HepG2 (cell line): ENCODE measurements around the gene GALNT10. TPM values are rescaled to one million over a fixed set of nuclear protein-coding genes. Genes with fewer than 3 reads are reported as not detected.
A peak's percentile ranks its signal among the peaks of the same experiment; 100 is the strongest.

Source experiments
- ARID2 ChIP-seq: sonication (generic); formaldehyde crosslinking; IDR thresholded peaks from 2 replicates; pipeline ENCODE4 v1.8.1; 2022; ENCODE audit warnings: mild to moderate bottlenecking, missing genetic modification reagents, borderline replicate concordance
- ARNT2 ChIP-seq: sonication (generic); formaldehyde crosslinking; IDR thresholded peaks from 2 replicates; pipeline ENCODE4 v1.8.0; 2022; ENCODE audit warnings: mild to moderate bottlenecking, low read depth, missing genetic modification reagents, moderate library complexity
- ELK4 ChIP-seq: sonication (generic); formaldehyde crosslinking; IDR thresholded peaks from 2 replicates; pipeline ENCODE4 v1.9.0; 2021; ENCODE audit warnings: missing genetic modification reagents, borderline replicate concordance
- ERF ChIP-seq: IDR thresholded peaks from 2 replicates; pipeline ENCODE4 v1.6.1; 2018; ENCODE audit warnings: missing biosample characterization, missing genetic modification reagents
- GATA4 ChIP-seq: sonication (generic); IDR thresholded peaks from 2 replicates; pipeline ENCODE4 v1.6.1; 2016; ENCODE audit warnings: antibody characterized with exemption, low read depth, borderline replicate concordance
- HDAC1 ChIP-seq: sonication (generic); formaldehyde crosslinking; IDR thresholded peaks from 2 replicates; pipeline ENCODE4 v1.5.1; 2020; ENCODE audit warnings: mild to moderate bottlenecking, missing genetic modification reagents
- MAFK ChIP-seq, 2 experiments: IDR thresholded peaks in 1 of 2; conservative IDR thresholded peaks in 1 of 2; 2 replicates each; pipeline ENCODE4 v1.6.1; 2011; ENCODE audit warnings: improper control_type of control experiment in 2 of 2, low read length in 2 of 2
- MBNL3 ChIP-seq: fragments of 250-450 bp; sonication (Bioruptor Pico); conservative IDR thresholded peaks from 2 replicates; pipeline ENCODE4 v1.8.0; 2022; ENCODE audit warnings: mild to moderate bottlenecking, inconsistent platforms
- PHF5A ChIP-seq: IDR thresholded peaks from one replicate; pipeline ENCODE4 v1.6.1; 2018; ENCODE audit warnings: low read depth, missing genetic modification reagents; ENCODE audit not compliant: unreplicated experiment
- PRMT3 ChIP-seq: sonication (generic); formaldehyde crosslinking; IDR thresholded peaks from 2 replicates; pipeline ENCODE4 v1.8.1; 2022; ENCODE audit warnings: low read depth, mild to moderate bottlenecking, moderate library complexity, missing genetic modification reagents, borderline replicate concordance
- SAP130 ChIP-seq: IDR thresholded peaks from 2 replicates; pipeline ENCODE4 v1.6.1; 2016; ENCODE audit warnings: low read depth
- SIX4 ChIP-seq: sonication (generic); formaldehyde crosslinking; IDR thresholded peaks from 2 replicates; pipeline ENCODE4 v1.4.0; 2020; ENCODE audit warnings: missing genetic modification reagents
- SKI ChIP-seq: fragments of 450-650 bp; IDR thresholded peaks from one replicate; pipeline ENCODE4 v1.6.1; 2018; ENCODE audit warnings: mild to moderate bottlenecking; ENCODE audit not compliant: partially characterized antibody
- SP2 ChIP-seq: sonication (generic); formaldehyde crosslinking; IDR thresholded peaks from 2 replicates; pipeline ENCODE4 v1.5.1; 2020; ENCODE audit warnings: mild to moderate bottlenecking, missing genetic modification reagents
- SPEN ChIP-seq: sonication (generic); formaldehyde crosslinking; IDR thresholded peaks from 2 replicates; pipeline ENCODE4 v1.5.1; 2020; ENCODE audit warnings: low read depth, mild to moderate bottlenecking, missing genetic modification reagents
- SRSF1 ChIP-seq: fragments of 200-400 bp; formaldehyde crosslinking; optimal IDR thresholded peaks from 2 replicates; pipeline ENCODE3; 2017; ENCODE audit warnings: mild to moderate bottlenecking, low read depth, low read length, moderate library complexity
- SRY ChIP-seq: sonication (generic); formaldehyde crosslinking; IDR thresholded peaks from 2 replicates; pipeline ENCODE4 v1.8.0; 2022; ENCODE audit warnings: mild to moderate bottlenecking, missing genetic modification reagents
- ZNF619 ChIP-seq: sonication (generic); formaldehyde crosslinking; IDR thresholded peaks from 2 replicates; pipeline ENCODE4 v1.4.0; 2020; ENCODE audit warnings: mild to moderate bottlenecking, missing genetic modification reagents
- ZNF761 ChIP-seq: sonication (generic); formaldehyde crosslinking; conservative IDR thresholded peaks from 2 replicates; pipeline ENCODE4 v1.4.0; 2020; ENCODE audit warnings: mild to moderate bottlenecking, missing genetic modification reagents
- ZNF83 ChIP-seq: sonication (generic); formaldehyde crosslinking; IDR thresholded peaks from 2 replicates; pipeline ENCODE4 v1.4.0; 2020; ENCODE audit warnings: missing genetic modification reagents, mild to moderate bottlenecking, borderline replicate concordance
- ZNF850 ChIP-seq: sonication (generic); formaldehyde crosslinking; conservative IDR thresholded peaks from 2 replicates; pipeline ENCODE4 v1.9.0; 2021; ENCODE audit warnings: mild to moderate bottlenecking, missing genetic modification reagents
- polyA plus RNA-seq, 8 experiments: library from polyadenylated mRNA; depleted of rRNA in 3 of 8; stranded (reverse) in 7 of 8; unstranded in 1 of 8; fragments of >200 nt; fragmentation: Illumina TruSeq in 4 of 8; extraction: Trizol in 4 of 8; gene quantifications; 2 replicates each; pipeline versions ENCODE4 v1.2.1 to v1.2.3, GENCODE V29; 2011 to 2016; ENCODE audit warnings: low read depth in 4 of 8, missing spikeins in 1 of 8, mixed read lengths in 1 of 8; ENCODE audit not compliant: insufficient read depth in 1 of 8
- total RNA-seq, 5 experiments: library from RNA; depleted of rRNA; stranded (reverse); fragments of >200 nt; fragmentation: Illumina TruSeq; extraction: Trizol; gene quantifications; 2 replicates each; pipeline ENCODE4 v1.2.3, GENCODE V29; 2016; ENCODE audit warnings: low read depth in 1 of 5
- TF ChIP-seq, protein P1 (sequence below), 2 experiments: IDR thresholded peaks; 2 replicates each; pipeline ENCODE4 v1.6.1; 2011 to 2012; ENCODE audit warnings: low read length in 2 of 2, borderline replicate concordance in 1 of 2, low read depth in 1 of 2, mild to moderate bottlenecking in 1 of 2, moderate library complexity in 1 of 2
- TF ChIP-seq, protein P2 (sequence below): sonication (generic); formaldehyde crosslinking; IDR thresholded peaks from 2 replicates; pipeline ENCODE4 v1.4.0; 2020; ENCODE audit warnings: missing genetic modification reagents
- TF ChIP-seq, protein P3 (sequence below): sonication (generic); formaldehyde crosslinking; IDR thresholded peaks from 2 replicates; pipeline ENCODE4 v1.4.0; 2020; ENCODE audit warnings: missing genetic modification reagents

GALNT10 gene
- total and polyA plus RNA-seq, 2 of the 13 experiments (the other 11 are each of a cell fraction or from before 2014, with no cell fraction given), result 8.1 to 11.2 TPM

DNA sequence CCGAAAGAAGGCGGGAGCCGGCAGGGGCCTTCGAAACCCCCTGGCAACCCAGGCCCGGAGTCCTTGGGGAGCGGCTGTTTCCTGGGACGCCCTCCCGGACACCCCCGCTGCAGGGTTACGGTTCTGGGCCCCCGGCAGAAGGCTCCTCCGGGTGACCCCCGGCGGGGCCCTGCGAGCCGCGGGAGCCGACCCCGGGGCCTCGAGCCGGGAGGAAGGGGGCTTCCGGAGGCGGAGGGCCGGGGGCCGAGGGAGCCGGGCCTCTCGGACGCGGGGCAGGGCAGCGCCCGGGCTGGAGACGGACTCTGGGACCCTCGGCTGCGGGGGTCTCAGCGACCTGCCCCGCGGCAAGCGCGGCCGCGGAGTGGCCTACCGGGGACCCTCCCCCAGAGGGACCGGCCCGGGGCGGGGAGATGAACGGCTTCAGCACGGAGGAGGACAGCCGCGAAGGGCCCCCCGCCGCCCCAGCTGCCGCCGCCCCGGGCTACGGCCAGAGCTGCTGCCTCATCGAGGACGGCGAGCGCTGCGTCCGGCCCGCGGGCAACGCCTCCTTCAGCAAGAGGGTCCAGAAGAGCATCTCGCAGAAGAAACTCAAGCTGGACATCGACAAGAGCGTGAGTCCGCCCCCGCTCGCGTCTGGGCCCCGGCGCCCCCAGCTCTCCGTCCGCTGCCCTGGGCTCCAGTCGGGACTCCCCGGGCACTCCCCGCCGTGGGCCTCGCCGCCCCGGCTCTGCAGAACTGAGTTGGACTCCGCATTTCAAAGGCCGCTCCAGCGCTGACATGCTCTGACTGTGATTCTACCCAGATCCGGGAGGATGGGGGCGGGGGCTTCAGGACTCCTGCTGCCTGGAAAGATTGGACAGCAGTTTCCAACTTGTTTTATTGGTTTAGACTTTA, 255.9 kb downstream of the GALNT10 start (continued):
- TF ChIP-seq, protein P1, sequence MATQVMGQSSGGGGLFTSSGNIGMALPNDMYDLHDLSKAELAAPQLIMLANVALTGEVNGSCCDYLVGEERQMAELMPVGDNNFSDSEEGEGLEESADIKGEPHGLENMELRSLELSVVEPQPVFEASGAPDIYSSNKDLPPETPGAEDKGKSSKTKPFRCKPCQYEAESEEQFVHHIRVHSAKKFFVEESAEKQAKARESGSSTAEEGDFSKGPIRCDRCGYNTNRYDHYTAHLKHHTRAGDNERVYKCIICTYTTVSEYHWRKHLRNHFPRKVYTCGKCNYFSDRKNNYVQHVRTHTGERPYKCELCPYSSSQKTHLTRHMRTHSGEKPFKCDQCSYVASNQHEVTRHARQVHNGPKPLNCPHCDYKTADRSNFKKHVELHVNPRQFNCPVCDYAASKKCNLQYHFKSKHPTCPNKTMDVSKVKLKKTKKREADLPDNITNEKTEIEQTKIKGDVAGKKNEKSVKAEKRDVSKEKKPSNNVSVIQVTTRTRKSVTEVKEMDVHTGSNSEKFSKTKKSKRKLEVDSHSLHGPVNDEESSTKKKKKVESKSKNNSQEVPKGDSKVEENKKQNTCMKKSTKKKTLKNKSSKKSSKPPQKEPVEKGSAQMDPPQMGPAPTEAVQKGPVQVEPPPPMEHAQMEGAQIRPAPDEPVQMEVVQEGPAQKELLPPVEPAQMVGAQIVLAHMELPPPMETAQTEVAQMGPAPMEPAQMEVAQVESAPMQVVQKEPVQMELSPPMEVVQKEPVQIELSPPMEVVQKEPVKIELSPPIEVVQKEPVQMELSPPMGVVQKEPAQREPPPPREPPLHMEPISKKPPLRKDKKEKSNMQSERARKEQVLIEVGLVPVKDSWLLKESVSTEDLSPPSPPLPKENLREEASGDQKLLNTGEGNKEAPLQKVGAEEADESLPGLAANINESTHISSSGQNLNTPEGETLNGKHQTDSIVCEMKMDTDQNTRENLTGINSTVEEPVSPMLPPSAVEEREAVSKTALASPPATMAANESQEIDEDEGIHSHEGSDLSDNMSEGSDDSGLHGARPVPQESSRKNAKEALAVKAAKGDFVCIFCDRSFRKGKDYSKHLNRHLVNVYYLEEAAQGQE (IDR thresholded peaks at IDR 0.05; ENCODE audit: borderline replicate concordance in 1 of 2, low read depth in 1 of 2, low read length in 2 of 2), result no peak
- TF ChIP-seq SIX4 (CRISPR knock-in tag) (no peak), ELK4 (no peak), ZNF850 (CRISPR knock-in tag) (no peak), GATA4 (no peak), SAP130 (CRISPR knock-in tag) (peak; percentile 62), SRSF1 (no peak), PHF5A (CRISPR knock-in tag) (no peak), ZNF619 (CRISPR knock-in tag) (0 out of 2 replicates have a peak, but pooled peaks have one; percentile 59), ZNF761 (CRISPR knock-in tag) (no peak), ZNF83 (CRISPR knock-in tag) (no peak), SP2 (CRISPR knock-in tag) (no peak), SKI (no peak), SRY (CRISPR knock-in tag) (peak; percentile 34; the same call in 1 of the 2 replicates), SPEN (CRISPR knock-in tag) (no peak), HDAC1 (CRISPR knock-in tag) (peak; percentile 2; the same call in 1 of the 2 replicates), ARNT2 (CRISPR knock-in tag) (peak; percentile 62; the same call in 1 of the 2 replicates), PRMT3 (CRISPR knock-in tag) (no peak), ARID2 (CRISPR knock-in tag) (0 out of 2 replicates have a peak, but pooled peaks have one; percentile 72), MBNL3 (CRISPR knock-in tag) (no peak), ERF (CRISPR knock-in tag) (0 out of 2 replicates have a peak, but pooled peaks have one; percentile 24), MAFK (conservative IDR thresholded peaks at IDR 0.05 in 1 of 2, IDR thresholded peaks at IDR 0.05 in 1 of 2; ENCODE audit: low read length in 2 of 2) (no peak)
- TF ChIP-seq, protein P2, sequence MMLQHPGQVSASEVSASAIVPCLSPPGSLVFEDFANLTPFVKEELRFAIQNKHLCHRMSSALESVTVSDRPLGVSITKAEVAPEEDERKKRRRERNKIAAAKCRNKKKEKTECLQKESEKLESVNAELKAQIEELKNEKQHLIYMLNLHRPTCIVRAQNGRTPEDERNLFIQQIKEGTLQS (CRISPR knock-in tag), result no peak
- TF ChIP-seq, protein P3, sequence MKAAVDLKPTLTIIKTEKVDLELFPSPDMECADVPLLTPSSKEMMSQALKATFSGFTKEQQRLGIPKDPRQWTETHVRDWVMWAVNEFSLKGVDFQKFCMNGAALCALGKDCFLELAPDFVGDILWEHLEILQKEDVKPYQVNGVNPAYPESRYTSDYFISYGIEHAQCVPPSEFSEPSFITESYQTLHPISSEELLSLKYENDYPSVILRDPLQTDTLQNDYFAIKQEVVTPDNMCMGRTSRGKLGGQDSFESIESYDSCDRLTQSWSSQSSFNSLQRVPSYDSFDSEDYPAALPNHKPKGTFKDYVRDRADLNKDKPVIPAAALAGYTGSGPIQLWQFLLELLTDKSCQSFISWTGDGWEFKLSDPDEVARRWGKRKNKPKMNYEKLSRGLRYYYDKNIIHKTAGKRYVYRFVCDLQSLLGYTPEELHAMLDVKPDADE (CRISPR knock-in tag), result no peak
